ENCODE results near the gene SHROOM3. TPM values are rescaled to one million over a fixed set of nuclear protein-coding genes. Genes with fewer than 3 reads are reported as not detected.

Gene SHROOM3
- polyA plus RNA-seq, 2 of the 4 experiments (the other 2 are of a cell fraction) = 2.8 to 5.1 TPM

- Histone ChIP-seq H3K4me1 (peaks cover 11% of the 10 kb centered on the region; the same call in 2 of the 3 replicates), H3K4me2 (no peak overlapping the region), H3K27ac (peak overlapping the region in 1 of 2 experiments; percentile 55; a peak in 1 of 6 replicates), H3K4me3 (no peak overlapping the region), H3K9me3 (no peaks in the 10 kb centered on the region)
- FAIRE-seq (no peak), ATAC-seq (no peak), DNase-seq (ENCODE audit: low read depth in 1 of 2, low spot score in 1 of 2) (peak in 1 of 2 experiments; percentile 27)
- 74% methylated on average over 5 of the region's 5 CpGs for WGBS (ENCODE audit: missing lambda C conversion rate)
- ChIA-PET CTCF (no interaction called here), POLR2A (no interaction called here)
- TF ChIP-seq GATA3 (IDR thresholded peaks at IDR 0.05; ENCODE audit: borderline replicate concordance) = no peak
- peak; percentile 99 for TF ChIP-seq MAFK (IDR thresholded peaks at IDR 0.05; ENCODE audit: partially characterized antibody)
- no peak for TF ChIP-seq CEBPB (IDR thresholded peaks at IDR 0.05)
- peak; percentile 67 for TF ChIP-seq NFE2L2 (conservative IDR thresholded peaks at IDR 0.05; ENCODE audit: low read length)
- TF ChIP-seq FOXS1 (CRISPR knock-in tag; IDR thresholded peaks at IDR 0.05) = no peak
Observed at GRCh38 chr4:76772498-76773106, 337.6 kb downstream of the SHROOM3 start.

- no peak overlapping the region for H3K27ac ChIP-seq
- no peaks in the 10 kb centered on the region for H3K4me1 ChIP-seq
- CTCF ChIA-PET = no interaction called here
- POLR2A ChIA-PET = no interaction called here
- TF ChIP-seq ZSCAN20 (CRISPR knock-in tag; IDR thresholded peaks at IDR 0.05) = no peak
- TF ChIP-seq ELK1 (IDR thresholded peaks at IDR 0.05; ENCODE audit: low read depth, low read length) = no peak
- no peak for TF ChIP-seq FOSB (CRISPR knock-in tag; IDR thresholded peaks at IDR 0.05)
- no peak for TF ChIP-seq HDAC2 (IDR thresholded peaks at IDR 0.05)
- no peak for TF ChIP-seq MAX (IDR thresholded peaks at IDR 0.05)
- TF ChIP-seq HEYL (CRISPR knock-in tag; IDR thresholded peaks at IDR 0.05) = no peak
- TF ChIP-seq E2F6 (IDR thresholded peaks at IDR 0.05; ENCODE audit: borderline replicate concordance, low read depth) = no peak
- no peak for TF ChIP-seq CBX2 (IDR thresholded peaks at IDR 0.05; ENCODE audit: borderline replicate concordance, low read depth)
- no peak for TF ChIP-seq CHD2 (IDR thresholded peaks at IDR 0.05; ENCODE audit: low read length, partially characterized antibody)
- no peak for TF ChIP-seq NPAS2 (CRISPR knock-in tag; IDR thresholded peaks at IDR 0.05; ENCODE audit: borderline replicate concordance)
- no peak for TF ChIP-seq JUN (IDR thresholded peaks at IDR 0.05)
- no peak for TF ChIP-seq POLR2AphosphoS2 (conservative IDR thresholded peaks at IDR 0.05; ENCODE audit: low read length)
- TF ChIP-seq RARB (CRISPR knock-in tag; IDR thresholded peaks at IDR 0.05) = no peak
- no peak for TF ChIP-seq HOXB5 (CRISPR knock-in tag; IDR thresholded peaks at IDR 0.05)
- no peak for TF ChIP-seq MYC (IDR thresholded peaks at IDR 0.05; ENCODE audit: borderline replicate concordance, low read length)
- no peak for TF ChIP-seq MAZ (IDR thresholded peaks at IDR 0.05; ENCODE audit: borderline replicate concordance, low read depth, low read length)
- TF ChIP-seq ZC3H11A (IDR thresholded peaks at IDR 0.05) = no peak
- no peak for TF ChIP-seq BCL3 (IDR thresholded peaks at IDR 0.05)
- no peak for TF ChIP-seq KDM1A (IDR thresholded peaks at IDR 0.05; ENCODE audit: low read depth)
- no peak for TF ChIP-seq HOXB13 (CRISPR knock-in tag; IDR thresholded peaks at IDR 0.05; ENCODE audit: low read depth)
- no peak for DNase-seq (ENCODE audit: low read depth in 1 of 2, low spot score in 1 of 2)
- H3K4me3 ChIP-seq = no peak overlapping the region
- no peak for ATAC-seq
- no peak for FAIRE-seq
- no peak overlapping the region for H3K4me2 ChIP-seq
- no peaks in the 10 kb centered on the region for H3K9me3 ChIP-seq
Observed at GRCh38 chr4:76773766-76774165, 338.7 kb downstream of the SHROOM3 start.
